Suprapubic skin (tissue), 4 donors: ENCODE data around the gene IL1A.

ENCODE experiments used
- CTCF ChIP-seq, 2 donors: fragments of 200-600 bp in 1 of 2; fragments of 450-650 bp in 1 of 2; sonication (generic) in 1 of 2; IDR thresholded peaks; one replicate each; pipeline ENCODE4 v1.5.1; 2016 to 2019; ENCODE audit warnings: antibody characterized with exemption in 2 of 2, mild to moderate bottlenecking in 1 of 2, moderate library complexity in 1 of 2
- POLR2A ChIP-seq, 2 donors: fragments of 450-650 bp; IDR thresholded peaks; one replicate each; pipeline ENCODE4 v1.6.1; 2017; ENCODE audit warnings: antibody characterized with exemption in 2 of 2, mild to moderate bottlenecking in 2 of 2, moderate library complexity in 2 of 2
- POLR2AphosphoS5 ChIP-seq, 3 donors: sonication (generic); formaldehyde crosslinking; IDR thresholded peaks; one replicate each; pipeline ENCODE4 v1.6.1; 2017; ENCODE audit warnings: antibody characterized with exemption in 3 of 3

GRCh38 chr2:112793449-112793978 is 9.2 kb upstream of the IL1A start:
- TF ChIP-seq CTCF (IDR thresholded peaks at IDR 0.05) (no peak), POLR2A (IDR thresholded peaks at IDR 0.05) (no peak), POLR2AphosphoS5 (IDR thresholded peaks at IDR 0.05) (no peak)
